Vagina (tissue), 2 donors: ENCODE measurements around the gene CTCFL.

Source experiments
- POLR2AphosphoS5 ChIP-seq, 2 donors: sonication (generic); formaldehyde crosslinking; IDR thresholded peaks; one replicate each; pipeline ENCODE4 v1.9.0; 2017; ENCODE audit warnings: antibody characterized with exemption in 2 of 2, mild to moderate bottlenecking in 2 of 2, low read depth in 1 of 2; ENCODE audit not compliant: insufficient read depth in 1 of 2
- TF ChIP-seq, protein P1 (sequence below), 3 experiments: fragments of 450-650 bp in 2 of 3; fragments of 200-600 bp in 1 of 3; sonication (generic) in 1 of 3; IDR thresholded peaks; one replicate each; pipeline ENCODE4 v1.5.1; 2017 to 2019; ENCODE audit warnings: antibody characterized with exemption in 3 of 3, mild to moderate bottlenecking in 2 of 3, moderate library complexity in 2 of 3

DNA sequence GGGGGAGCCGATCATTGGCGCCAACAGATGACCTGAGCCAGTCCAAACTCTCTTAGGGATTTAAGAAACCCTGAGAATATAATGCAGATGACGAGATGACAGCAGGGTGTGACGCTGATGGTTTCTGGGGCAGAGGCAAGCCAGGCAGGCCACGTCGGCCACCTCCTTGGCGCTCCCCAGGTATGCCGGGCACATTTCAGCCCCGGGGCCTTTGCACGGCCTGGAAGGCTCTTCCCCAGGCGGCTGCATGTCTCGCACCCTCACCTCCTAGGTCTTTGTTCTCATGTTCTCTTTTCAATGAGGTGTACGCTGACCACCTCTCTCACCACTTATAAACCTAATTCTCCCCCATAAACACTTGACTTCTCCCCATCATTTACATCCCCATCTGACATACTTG is 68.8 kb downstream of the CTCFL start:
- TF ChIP-seq, protein P1, sequence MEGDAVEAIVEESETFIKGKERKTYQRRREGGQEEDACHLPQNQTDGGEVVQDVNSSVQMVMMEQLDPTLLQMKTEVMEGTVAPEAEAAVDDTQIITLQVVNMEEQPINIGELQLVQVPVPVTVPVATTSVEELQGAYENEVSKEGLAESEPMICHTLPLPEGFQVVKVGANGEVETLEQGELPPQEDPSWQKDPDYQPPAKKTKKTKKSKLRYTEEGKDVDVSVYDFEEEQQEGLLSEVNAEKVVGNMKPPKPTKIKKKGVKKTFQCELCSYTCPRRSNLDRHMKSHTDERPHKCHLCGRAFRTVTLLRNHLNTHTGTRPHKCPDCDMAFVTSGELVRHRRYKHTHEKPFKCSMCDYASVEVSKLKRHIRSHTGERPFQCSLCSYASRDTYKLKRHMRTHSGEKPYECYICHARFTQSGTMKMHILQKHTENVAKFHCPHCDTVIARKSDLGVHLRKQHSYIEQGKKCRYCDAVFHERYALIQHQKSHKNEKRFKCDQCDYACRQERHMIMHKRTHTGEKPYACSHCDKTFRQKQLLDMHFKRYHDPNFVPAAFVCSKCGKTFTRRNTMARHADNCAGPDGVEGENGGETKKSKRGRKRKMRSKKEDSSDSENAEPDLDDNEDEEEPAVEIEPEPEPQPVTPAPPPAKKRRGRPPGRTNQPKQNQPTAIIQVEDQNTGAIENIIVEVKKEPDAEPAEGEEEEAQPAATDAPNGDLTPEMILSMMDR (IDR thresholded peaks at IDR 0.05) = no peak
- TF ChIP-seq POLR2AphosphoS5 (IDR thresholded peaks at IDR 0.05; ENCODE audit: insufficient read depth in 1 of 2, low read depth in 1 of 2) = no peak
